ENCODE results near the gene NFE2L3. TPM values are rescaled to one million over a fixed set of nuclear protein-coding genes. Genes with fewer than 3 reads are reported as not detected.
"Not testable (repeated sequence)": the region's sequence is repeated elsewhere in the genome, so short reads cannot be mapped to it uniquely, and the experiment has no call there.

The NFE2L3 gene
- total RNA-seq, 1 donor, result 0.18 TPM

- H3K4me3 ChIP-seq (ENCODE audit: low read depth, low read length), result no peak overlapping the region
- no peak for DNase-seq (ENCODE audit: low read depth)
- no peak for TF ChIP-seq CTCF (IDR thresholded peaks at IDR 0.05; ENCODE audit: insufficient read depth, low read length)
Measured at GRCh38 chr7:26191974-26192479, 40.0 kb downstream of the NFE2L3 start.

- H3K4me3 ChIP-seq (ENCODE audit: low read depth, low read length), result no peak overlapping the region
- no peak for TF ChIP-seq CTCF (IDR thresholded peaks at IDR 0.05; ENCODE audit: insufficient read depth, low read length)
- DNase-seq (ENCODE audit: low read depth), result no peak
Measured at GRCh38 chr7:26192485-26193087, 40.6 kb downstream of the NFE2L3 start.

- no peak for TF ChIP-seq CTCF (IDR thresholded peaks at IDR 0.05; ENCODE audit: insufficient read depth, low read length)
- DNase-seq (ENCODE audit: low read depth), result no peak
- no peak overlapping the region for H3K4me3 ChIP-seq (ENCODE audit: low read depth, low read length)
Measured at GRCh38 chr7:26193432-26194207, 41.6 kb downstream of the NFE2L3 start.

- not testable (repeated sequence) for H3K4me3 ChIP-seq (ENCODE audit: low read depth, low read length); DNase-seq (ENCODE audit: low read depth)
Measured at GRCh38 chr7:26194764-26195163, 42.8 kb downstream of the NFE2L3 start.

- DNase-seq (ENCODE audit: low read depth), result no peak
- TF ChIP-seq CTCF (IDR thresholded peaks at IDR 0.05; ENCODE audit: insufficient read depth, low read length), result no peak
- no peak overlapping the region for H3K4me3 ChIP-seq (ENCODE audit: low read depth, low read length)
Measured at GRCh38 chr7:26195182-26195581, 43.2 kb downstream of the NFE2L3 start.

- H3K4me3 ChIP-seq (ENCODE audit: low read depth, low read length), result peak overlapping the region; percentile 1
- no peak for DNase-seq (ENCODE audit: low read depth)
Measured at GRCh38 chr7:26195867-26196657, 44.1 kb downstream of the NFE2L3 start.

More at GRCh38 chr7:26195867-26196657, 44.1 kb downstream of the NFE2L3 start:
- no peak for TF ChIP-seq CTCF (IDR thresholded peaks at IDR 0.05; ENCODE audit: insufficient read depth, low read length)

Data from fibroblast of the aortic adventitia (primary cell).